Measurements from ENCODE around the gene ZNF605. TPM values are rescaled to one million over a fixed set of nuclear protein-coding genes. Genes with fewer than 3 reads are reported as not detected.

Gene ZNF605
- polyA plus RNA-seq, 1 donor from 2014 or later, result 22.6 TPM

DNA sequence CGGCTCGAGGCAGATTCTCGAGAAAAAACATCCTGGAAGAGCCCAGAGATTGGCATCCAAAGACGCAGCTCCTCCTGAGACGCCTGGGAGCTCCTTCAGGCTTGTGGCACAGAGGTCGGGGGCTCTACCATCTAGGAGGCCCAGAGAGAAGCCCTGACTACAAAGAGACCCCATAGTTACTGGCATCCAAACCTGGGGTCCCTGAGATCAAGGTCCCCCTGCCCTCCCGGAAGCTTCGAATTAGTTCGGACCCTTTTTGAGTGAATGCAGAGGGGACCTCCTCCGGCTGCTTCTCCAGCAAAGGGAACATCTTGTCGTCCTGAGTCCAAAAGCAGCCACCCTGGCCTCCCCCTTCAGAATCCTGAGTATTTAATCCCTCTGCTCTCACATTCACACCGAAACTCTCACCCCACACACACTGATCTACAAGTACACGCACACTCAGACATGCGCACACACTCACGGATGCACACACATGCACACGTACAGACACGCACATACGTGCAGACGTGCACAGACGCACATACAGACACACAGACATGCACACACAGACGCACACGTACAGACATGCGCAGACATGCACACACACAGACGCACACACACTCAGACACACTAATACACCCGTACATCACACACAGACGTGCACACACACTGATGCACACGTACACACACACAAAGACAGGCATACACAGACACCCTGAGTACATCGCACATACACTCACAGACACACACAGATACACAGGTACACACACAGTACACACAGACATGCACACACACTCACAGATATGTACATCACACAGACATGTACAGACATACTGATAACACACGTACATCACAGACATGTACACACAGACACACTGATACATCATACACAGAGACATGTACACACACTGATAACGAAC lies 5.9 kb downstream of the ZNF605 start:
- Histone ChIP-seq H3K9ac (ENCODE audit: low read length) (no peak overlapping the region), H3K4me2 (ENCODE audit: low read length) (no peak overlapping the region), H3F3A (ENCODE audit: insufficient read depth, low read length, poor library complexity, severe bottlenecking) (no peaks in the 10 kb centered on the region), H3K36me3 (ENCODE audit: insufficient read depth, low read length) (peaks cover 8% of the 10 kb centered on the region), H3K27me3 (ENCODE audit: insufficient read depth, low read depth, low read length) (no peaks in the 10 kb centered on the region), H3K4me3 (ENCODE audit: low read length) (no peak overlapping the region), H3K27ac (ENCODE audit: low read length) (no peak overlapping the region), H3K9me2 (ENCODE audit: insufficient read depth, low read length) (no peaks in the 10 kb centered on the region), H2AFZ (ENCODE audit: low read depth, low read length) (no peak overlapping the region), H3K9me3 (ENCODE audit: low read length) (peaks cover 53% of the 10 kb centered on the region), H3K79me2 (replicated peaks; ENCODE audit: insufficient read depth, low read length) (no peaks in the 10 kb centered on the region), H4K20me1 (ENCODE audit: insufficient read depth) (no peaks in the 10 kb centered on the region)
- no peak for TF ChIP-seq POLR2AphosphoS5 (IDR thresholded peaks at IDR 0.05)

DNA sequence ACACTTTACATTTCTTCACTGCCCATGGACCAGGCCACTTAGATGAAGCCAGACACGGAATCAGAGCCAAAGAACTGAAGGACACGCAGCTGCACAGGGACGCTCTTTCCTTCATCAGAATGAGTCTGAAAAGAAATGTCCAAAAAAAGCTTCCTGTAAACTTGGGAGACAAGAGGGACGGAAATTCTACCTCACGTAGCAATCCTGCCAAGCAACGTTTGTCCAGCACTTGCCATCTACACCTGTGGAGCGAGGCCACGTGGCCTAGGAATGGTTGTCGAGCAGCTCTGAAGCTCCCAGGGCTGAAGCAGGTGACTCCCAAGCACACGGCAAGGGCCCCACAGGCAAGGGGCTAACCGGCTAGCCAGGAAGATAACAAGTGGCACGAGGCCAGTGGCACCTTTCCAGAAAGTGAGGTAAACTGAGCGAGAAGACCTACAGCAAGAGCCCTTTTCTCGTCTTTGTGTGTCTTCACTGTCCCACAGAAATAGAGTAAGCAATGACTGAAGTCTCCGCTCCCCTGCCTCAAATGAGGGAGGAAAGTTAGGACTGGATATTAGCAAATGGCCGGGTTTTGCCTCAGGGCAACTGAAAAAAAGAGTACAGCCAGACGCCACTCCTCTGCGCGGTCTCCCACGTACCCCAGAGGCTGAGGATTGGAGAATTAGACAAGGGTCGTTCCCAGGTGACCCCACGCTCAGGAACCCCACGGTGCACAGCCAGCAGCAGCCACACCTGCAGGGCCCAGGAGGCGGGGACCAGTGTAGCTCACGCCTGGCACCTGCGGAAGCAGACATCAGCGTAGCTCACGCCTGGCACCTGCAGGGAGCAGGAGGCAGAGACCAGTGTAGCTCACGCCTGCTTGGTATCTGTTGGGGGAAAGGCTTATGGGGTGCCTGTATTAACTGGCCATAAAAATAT lies 7.7 kb downstream of the ZNF605 start:
- Histone ChIP-seq H3K4me3 (ENCODE audit: low read length) (no peak overlapping the region), H3K27ac (ENCODE audit: low read length) (no peak overlapping the region), H3K79me2 (replicated peaks; ENCODE audit: insufficient read depth, low read length) (no peaks in the 10 kb centered on the region), H3K4me2 (ENCODE audit: low read length) (no peak overlapping the region), H3K36me3 (ENCODE audit: insufficient read depth, low read length) (peaks cover 12% of the 10 kb centered on the region), H3K9ac (ENCODE audit: low read length) (no peak overlapping the region), H3K27me3 (ENCODE audit: insufficient read depth, low read depth, low read length) (no peaks in the 10 kb centered on the region), H2AFZ (ENCODE audit: low read depth, low read length) (no peak overlapping the region), H3K9me2 (ENCODE audit: insufficient read depth, low read length) (no peaks in the 10 kb centered on the region), H3F3A (ENCODE audit: insufficient read depth, low read length, poor library complexity, severe bottlenecking) (no peaks in the 10 kb centered on the region), H3K9me3 (ENCODE audit: low read length) (peaks cover 60% of the 10 kb centered on the region), H4K20me1 (ENCODE audit: insufficient read depth) (no peaks in the 10 kb centered on the region)
- no peak for TF ChIP-seq SMC3 (conservative IDR thresholded peaks at IDR 0.05; ENCODE audit: poor library complexity)
- TF ChIP-seq EP300 (conservative IDR thresholded peaks at IDR 0.05; ENCODE audit: poor library complexity, severe bottlenecking), result no peak
- TF ChIP-seq, protein P1, sequence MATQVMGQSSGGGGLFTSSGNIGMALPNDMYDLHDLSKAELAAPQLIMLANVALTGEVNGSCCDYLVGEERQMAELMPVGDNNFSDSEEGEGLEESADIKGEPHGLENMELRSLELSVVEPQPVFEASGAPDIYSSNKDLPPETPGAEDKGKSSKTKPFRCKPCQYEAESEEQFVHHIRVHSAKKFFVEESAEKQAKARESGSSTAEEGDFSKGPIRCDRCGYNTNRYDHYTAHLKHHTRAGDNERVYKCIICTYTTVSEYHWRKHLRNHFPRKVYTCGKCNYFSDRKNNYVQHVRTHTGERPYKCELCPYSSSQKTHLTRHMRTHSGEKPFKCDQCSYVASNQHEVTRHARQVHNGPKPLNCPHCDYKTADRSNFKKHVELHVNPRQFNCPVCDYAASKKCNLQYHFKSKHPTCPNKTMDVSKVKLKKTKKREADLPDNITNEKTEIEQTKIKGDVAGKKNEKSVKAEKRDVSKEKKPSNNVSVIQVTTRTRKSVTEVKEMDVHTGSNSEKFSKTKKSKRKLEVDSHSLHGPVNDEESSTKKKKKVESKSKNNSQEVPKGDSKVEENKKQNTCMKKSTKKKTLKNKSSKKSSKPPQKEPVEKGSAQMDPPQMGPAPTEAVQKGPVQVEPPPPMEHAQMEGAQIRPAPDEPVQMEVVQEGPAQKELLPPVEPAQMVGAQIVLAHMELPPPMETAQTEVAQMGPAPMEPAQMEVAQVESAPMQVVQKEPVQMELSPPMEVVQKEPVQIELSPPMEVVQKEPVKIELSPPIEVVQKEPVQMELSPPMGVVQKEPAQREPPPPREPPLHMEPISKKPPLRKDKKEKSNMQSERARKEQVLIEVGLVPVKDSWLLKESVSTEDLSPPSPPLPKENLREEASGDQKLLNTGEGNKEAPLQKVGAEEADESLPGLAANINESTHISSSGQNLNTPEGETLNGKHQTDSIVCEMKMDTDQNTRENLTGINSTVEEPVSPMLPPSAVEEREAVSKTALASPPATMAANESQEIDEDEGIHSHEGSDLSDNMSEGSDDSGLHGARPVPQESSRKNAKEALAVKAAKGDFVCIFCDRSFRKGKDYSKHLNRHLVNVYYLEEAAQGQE (IDR thresholded peaks at IDR 0.05; ENCODE audit: borderline replicate concordance), result no peak
- TF ChIP-seq EZH2 (IDR thresholded peaks at IDR 0.05; ENCODE audit: borderline replicate concordance, insufficient read depth, low read length, poor library complexity, severe bottlenecking), result no peak
- no peak for TF ChIP-seq POLR2AphosphoS5 (IDR thresholded peaks at IDR 0.05)
- no peak for TF ChIP-seq RAD21 (conservative IDR thresholded peaks at IDR 0.05)
- no peak for TF ChIP-seq MXI1 (conservative IDR thresholded peaks at IDR 0.05; ENCODE audit: poor library complexity, severe bottlenecking)
- TF ChIP-seq, protein P2, sequence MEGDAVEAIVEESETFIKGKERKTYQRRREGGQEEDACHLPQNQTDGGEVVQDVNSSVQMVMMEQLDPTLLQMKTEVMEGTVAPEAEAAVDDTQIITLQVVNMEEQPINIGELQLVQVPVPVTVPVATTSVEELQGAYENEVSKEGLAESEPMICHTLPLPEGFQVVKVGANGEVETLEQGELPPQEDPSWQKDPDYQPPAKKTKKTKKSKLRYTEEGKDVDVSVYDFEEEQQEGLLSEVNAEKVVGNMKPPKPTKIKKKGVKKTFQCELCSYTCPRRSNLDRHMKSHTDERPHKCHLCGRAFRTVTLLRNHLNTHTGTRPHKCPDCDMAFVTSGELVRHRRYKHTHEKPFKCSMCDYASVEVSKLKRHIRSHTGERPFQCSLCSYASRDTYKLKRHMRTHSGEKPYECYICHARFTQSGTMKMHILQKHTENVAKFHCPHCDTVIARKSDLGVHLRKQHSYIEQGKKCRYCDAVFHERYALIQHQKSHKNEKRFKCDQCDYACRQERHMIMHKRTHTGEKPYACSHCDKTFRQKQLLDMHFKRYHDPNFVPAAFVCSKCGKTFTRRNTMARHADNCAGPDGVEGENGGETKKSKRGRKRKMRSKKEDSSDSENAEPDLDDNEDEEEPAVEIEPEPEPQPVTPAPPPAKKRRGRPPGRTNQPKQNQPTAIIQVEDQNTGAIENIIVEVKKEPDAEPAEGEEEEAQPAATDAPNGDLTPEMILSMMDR (IDR thresholded peaks at IDR 0.05; ENCODE audit: poor library complexity, severe bottlenecking), result no peak
- no peak for TF ChIP-seq TAF1 (IDR thresholded peaks at IDR 0.05; ENCODE audit: low read depth)
